Tibial artery (tissue), 4 donors: ENCODE results near the gene TXNDC17.
"Not testable (repeated sequence)": the region's sequence is repeated elsewhere in the genome, so short reads cannot be mapped to it uniquely, and the experiment has no call there.

Experiments used
- DNase-seq, 2 donors: peaks; one replicate each; pipeline ENCODE4 v3.0.0-alpha.2; 2019
- H3K27ac ChIP-seq, 2 donors: fragments of 200-600 bp; sonication (generic) in 1 of 2; 1 replicate in 1 of 2; 2 replicates in 1 of 2; pipeline ENCODE4 v1.5.1; 2018 to 2019; ENCODE audit warnings: mild to moderate bottlenecking in 1 of 2
- H3K27me3 ChIP-seq, 2 donors: fragments of 200-600 bp; sonication (generic) in 1 of 2; one replicate each; pipeline versions ENCODE4 v1.5.1 to v1.6.0; 2016 to 2019
- H3K36me3 ChIP-seq, 3 donors: fragments of 200-600 bp; sonication (generic) in 2 of 3; one replicate each; pipeline ENCODE4 v1.5.1; 2016 to 2019; ENCODE audit warnings: mild to moderate bottlenecking in 2 of 3
- H3K4me1 ChIP-seq, 4 donors: fragments of 200-600 bp; sonication (generic) in 2 of 4; 1 replicate in 3 of 4; 2 replicates in 1 of 4; pipeline ENCODE4 v1.5.1; 2016 to 2019
- H3K4me3 ChIP-seq, 2 donors: fragments of 200-600 bp; sonication (generic) in 1 of 2; 1 replicate in 1 of 2; 2 replicates in 1 of 2; pipeline ENCODE4 v1.5.1; 2018 to 2019; ENCODE audit warnings: mild to moderate bottlenecking in 2 of 2
- H3K9me3 ChIP-seq, 3 donors: fragments of 200-600 bp; sonication (generic) in 1 of 3; one replicate each; pipeline ENCODE4 v1.5.1; 2016 to 2019
- CTCF ChIP-seq, 2 experiments: fragments of 200-600 bp in 1 of 2; fragments of 450-650 bp in 1 of 2; IDR thresholded peaks; one replicate each; pipeline ENCODE4 v1.5.1; 2017 to 2019; ENCODE audit warnings: antibody characterized with exemption in 2 of 2, mild to moderate bottlenecking in 1 of 2, moderate library complexity in 1 of 2
- intact Hi-C: fragments of 100-400 bp; cut with DNase I; formaldehyde crosslinking; loops from one replicate; pipeline ENCODE4 v1.15.0; 2023; ENCODE audit warnings: low total_unique reads

Gene TXNDC17

GRCh38 chr17:6640536-6641246 lies at the start of gene TXNDC17, which contains the start of gene KIAA0753:
TXNDC17 (plus strand) TSS chr17:6641060; CDS start chr17:6641083, 23 bp downstream.
KIAA0753 (minus strand) TSS chr17:6640711; CDS start chr17:6635103, 5,608 bp downstream.
- Histone ChIP-seq H3K27me3 (no peaks in the 10 kb centered on the region), H3K27ac (peak within 1 kb of the TSS; percentile 66 to 84), H3K4me1 (peaks cover 0 to 28% (median 21%) of the 10 kb centered on the region in 4 donors), H3K9me3 (no peaks in the 10 kb centered on the region), H3K4me3 (peak within 1 kb of the TSS; percentile 61 to 77), H3K36me3 (peaks cover 12 to 24% (median 13%) of the 10 kb centered on the region in 3 donors)
- peak in 1 of 2 experiments; percentile 8 for TF ChIP-seq CTCF (IDR thresholded peaks at IDR 0.05)
- DNase-seq: peak; percentile 91 to 95
- intact Hi-C loops: no loop called here

GRCh38 chr17:6591599-6592158 lies 49.2 kb upstream of the TXNDC17 start:
- no peak overlapping the region for H3K4me3 ChIP-seq
- no peaks in the 10 kb centered on the region for H3K4me1 ChIP-seq
- H3K9me3 ChIP-seq: no peaks in the 10 kb centered on the region
- no peak for DNase-seq
- no peaks in the 10 kb centered on the region for H3K27me3 ChIP-seq
- TF ChIP-seq CTCF (IDR thresholded peaks at IDR 0.05): no peak
- peaks cover 86 to 93% (median 90%) of the 10 kb centered on the region in 3 donors for H3K36me3 ChIP-seq
- intact Hi-C loops: no loop called here
- no peak overlapping the region for H3K27ac ChIP-seq

GRCh38 chr17:6592173-6592572 lies 48.7 kb upstream of the TXNDC17 start:
- peaks cover 84 to 88% (median 87%) of the 10 kb centered on the region in 3 donors for H3K36me3 ChIP-seq
- no peaks in the 10 kb centered on the region for H3K4me1 ChIP-seq
- no peak overlapping the region for H3K4me3 ChIP-seq

GRCh38 chr17:6593371-6593770 lies 47.5 kb upstream of the TXNDC17 start:
- H3K9me3 ChIP-seq, H3K4me1 ChIP-seq, DNase-seq, intact Hi-C loops, H3K27me3 ChIP-seq, H3K27ac ChIP-seq, H3K4me3 ChIP-seq: not testable (repeated sequence)
- peaks cover 74 to 86% (median 84%) of the 10 kb centered on the region in 3 donors for H3K36me3 ChIP-seq

More at GRCh38 chr17:6592173-6592572, 48.7 kb upstream of the TXNDC17 start:
- Histone ChIP-seq H3K27me3 (no peaks in the 10 kb centered on the region), H3K9me3 (no peaks in the 10 kb centered on the region), H3K27ac (no peak overlapping the region)
- no peak for TF ChIP-seq CTCF (IDR thresholded peaks at IDR 0.05)
- intact Hi-C loops: no loop called here
- no peak for DNase-seq

GRCh38 chr17:6596081-6596480 lies 44.8 kb upstream of the TXNDC17 start:
- intact Hi-C loops: no loop called here
- H3K27me3 ChIP-seq: no peaks in the 10 kb centered on the region
- no peaks in the 10 kb centered on the region for H3K9me3 ChIP-seq
- H3K27ac ChIP-seq: no peak overlapping the region
- H3K4me1 ChIP-seq: no peaks in the 10 kb centered on the region
- H3K36me3 ChIP-seq: peaks cover 60 to 86% (median 72%) of the 10 kb centered on the region in 3 donors
- DNase-seq: no peak
- no peak for TF ChIP-seq CTCF (IDR thresholded peaks at IDR 0.05)
- no peak overlapping the region for H3K4me3 ChIP-seq

- intact Hi-C loops: no loop called here
These were observed 44.3 kb upstream of the TXNDC17 start for GRCh38 chr17:6596511-6596910.

More at GRCh38 chr17:6596511-6596910, 44.3 kb upstream of the TXNDC17 start:
- no peaks in the 10 kb centered on the region for H3K9me3 ChIP-seq
- H3K4me3 ChIP-seq: no peak overlapping the region
- no peak for TF ChIP-seq CTCF (IDR thresholded peaks at IDR 0.05)
- H3K4me1 ChIP-seq: no peaks in the 10 kb centered on the region
- DNase-seq: no peak
- no peak overlapping the region for H3K27ac ChIP-seq
- no peaks in the 10 kb centered on the region for H3K27me3 ChIP-seq
- H3K36me3 ChIP-seq: peaks cover 56 to 87% (median 68%) of the 10 kb centered on the region in 3 donors
